Smooth muscle cell (in vitro differentiated cells): Measurements from ENCODE around the gene IL34. TPM values are rescaled to one million over a fixed set of nuclear protein-coding genes. Genes with fewer than 3 reads are reported as not detected.

ENCODE experiments used
- DNase-seq: peaks from one replicate; lab custom pipeline; 2025; ENCODE audit not compliant: unreplicated experiment; lab: John Stamatoyannopoulos, UW
- H2AFZ ChIP-seq: fragments of 200-600 bp; sonication (generic); 2 replicates; pipeline ENCODE4 v1.6.0; 2016; ENCODE audit warnings: antibody characterized with exemption, low read depth, mild to moderate bottlenecking
- H3F3A ChIP-seq: fragments of 200-600 bp; sonication (generic); 2 replicates; pipeline ENCODE4 v1.6.0; 2017; ENCODE audit warnings: antibody characterized with exemption, low read depth
- H3K27ac ChIP-seq: fragments of 200-600 bp; sonication (generic); 2 replicates; pipeline ENCODE4 v1.5.1; 2016; ENCODE audit warnings: low read depth, mild to moderate bottlenecking
- H3K27me3 ChIP-seq: fragments of 200-600 bp; sonication (generic); 2 replicates; pipeline ENCODE4 v1.6.1; 2016; ENCODE audit warnings: low read depth, mild to moderate bottlenecking
- H3K36me3 ChIP-seq: fragments of 200-600 bp; sonication (generic); 2 replicates; pipeline ENCODE4 v1.5.1; 2016; ENCODE audit warnings: low read depth
- H3K4me1 ChIP-seq: fragments of 200-600 bp; sonication (generic); 2 replicates; pipeline ENCODE4 v1.5.1; 2016; ENCODE audit warnings: low read depth
- H3K4me2 ChIP-seq: fragments of 200-600 bp; sonication (generic); 2 replicates; pipeline ENCODE4 v1.6.0; 2016; ENCODE audit warnings: mild to moderate bottlenecking
- H3K4me3 ChIP-seq: fragments of 200-600 bp; sonication (generic); 2 replicates; pipeline ENCODE4 v1.5.1; 2016; ENCODE audit warnings: mild to moderate bottlenecking
- H3K79me2 ChIP-seq: fragments of 200-600 bp; sonication (generic); 2 replicates; pipeline ENCODE4 v1.6.0; 2016; ENCODE audit warnings: low read depth, mild to moderate bottlenecking
- H3K9ac ChIP-seq: fragments of 200-600 bp; sonication (generic); 2 replicates; pipeline ENCODE4 v1.6.0; 2016; ENCODE audit warnings: low read depth
- H3K9me3 ChIP-seq: fragments of 200-600 bp; sonication (generic); replicated peaks from 2 replicates; pipeline ENCODE4 v1.5.1; 2016; ENCODE audit warnings: low read depth
- H4K20me1 ChIP-seq: fragments of 200-600 bp; sonication (generic); 2 replicates; pipeline ENCODE4 v1.6.0; 2016; ENCODE audit warnings: low read depth
- CTCF ChIP-seq: fragments of 200-600 bp; sonication (generic); IDR thresholded peaks from 2 replicates; pipeline ENCODE4 v1.5.1; 2017; ENCODE audit warnings: borderline replicate concordance, mild to moderate bottlenecking, antibody characterized with exemption; ENCODE audit not compliant: insufficient read depth, poor library complexity, severe bottlenecking
- whole genome bisulfite sequencing: methylation state at CpG from one replicate; pipeline ENCODE4 v1.1.7; 2016; ENCODE audit warnings: low lambda C conversion rate; 5-methylcytosine and 5-hydroxymethylcytosine counted together
- polyA plus RNA-seq: library from polyadenylated mRNA; unstranded; fragments of >200 nt; fragmentation: Nextera tagmentation; extraction: Ambion mirVana; gene quantifications from 2 replicates; pipeline ENCODE4 v1.2.1, GENCODE V29; 2016
- total RNA-seq: library from RNA; depleted of rRNA; stranded (reverse); fragments of >200 nt; gene quantifications from 2 replicates; pipeline ENCODE4 v1.2.3, GENCODE V29; 2014

IL34 gene
- total and polyA plus RNA-seq, 2 experiments from 2014 or later: 0.49 TPM; not detected in 1

- H3K4me3 ChIP-seq: no peak overlapping the region
- no peaks in the 10 kb centered on the region for H4K20me1 ChIP-seq
- H3K27me3 ChIP-seq: no peaks in the 10 kb centered on the region
- no peak overlapping the region for H3K9ac ChIP-seq
- no peak overlapping the region for H3K4me2 ChIP-seq
- 88% methylated on average over 18 of the region's 18 CpGs for WGBS
- H3K9me3 ChIP-seq: no peaks in the 10 kb centered on the region
- H3K36me3 ChIP-seq: no peaks in the 10 kb centered on the region
- no peaks in the 10 kb centered on the region for H3K4me1 ChIP-seq
- TF ChIP-seq CTCF: no peak
- H2AFZ ChIP-seq: no peak overlapping the region
- H3K79me2 ChIP-seq: no peaks in the 10 kb centered on the region
- DNase-seq: no peak
- no peak overlapping the region for H3K27ac ChIP-seq
- H3F3A ChIP-seq: no peaks in the 10 kb centered on the region
These were observed 35.8 kb upstream of the IL34 start for GRCh38 chr16:70610273-70611223.

GRCh38 chr16:70611224-70611598, 35.1 kb upstream of the IL34 start:
- Histone ChIP-seq H3K27ac (no peak overlapping the region), H3K9ac (no peak overlapping the region), H3K27me3 (no peaks in the 10 kb centered on the region), H3K4me3 (no peak overlapping the region), H3K4me2 (no peak overlapping the region), H4K20me1 (no peaks in the 10 kb centered on the region), H2AFZ (no peak overlapping the region), H3F3A (no peaks in the 10 kb centered on the region), H3K9me3 (no peaks in the 10 kb centered on the region), H3K36me3 (no peaks in the 10 kb centered on the region), H3K4me1 (no peaks in the 10 kb centered on the region), H3K79me2 (no peaks in the 10 kb centered on the region)
- no peak for DNase-seq
- 86% methylated on average over 5 of the region's 5 CpGs for WGBS
- no peak for TF ChIP-seq CTCF

GRCh38 chr16:70611785-70612303, 34.5 kb upstream of the IL34 start:
- no peak overlapping the region for H2AFZ ChIP-seq
- TF ChIP-seq CTCF: no peak

More at GRCh38 chr16:70611785-70612303, 34.5 kb upstream of the IL34 start:
- H3K27me3 ChIP-seq: no peaks in the 10 kb centered on the region
- 89% methylated on average over 4 of the region's 4 CpGs for WGBS
- H3K36me3 ChIP-seq: no peaks in the 10 kb centered on the region
- H3K4me1 ChIP-seq: no peaks in the 10 kb centered on the region
- no peak overlapping the region for H3K27ac ChIP-seq
- H3K9ac ChIP-seq: no peak overlapping the region
- H3K79me2 ChIP-seq: no peaks in the 10 kb centered on the region
- H3K4me2 ChIP-seq: no peak overlapping the region
- H4K20me1 ChIP-seq: no peaks in the 10 kb centered on the region
- H3K4me3 ChIP-seq: no peak overlapping the region
- no peak for DNase-seq
- H3K9me3 ChIP-seq: no peaks in the 10 kb centered on the region
- H3F3A ChIP-seq: no peaks in the 10 kb centered on the region
